Parathyroid adenoma (tissue), 2 donors: ENCODE data around the gene ITPKB.

Experiments used
- H2AFZ ChIP-seq: fragments of 300-600 bp; sonication (generic); one replicate; pipeline ENCODE4 v1.7.0; 2017; ENCODE audit warnings: antibody characterized with exemption, mild to moderate bottlenecking
- H3K27ac ChIP-seq: fragments of 300-600 bp; sonication (generic); one replicate; pipeline ENCODE4 v1.7.0; 2017
- H3K27me3 ChIP-seq: fragments of 300-600 bp; sonication (generic); one replicate; pipeline ENCODE4 v1.7.0; 2017; ENCODE audit warnings: low read length; ENCODE audit not compliant: control insufficient read depth, insufficient read depth
- H3K36me3 ChIP-seq: fragments of 300-600 bp; sonication (generic); one replicate; pipeline ENCODE4 v1.7.0; 2017; ENCODE audit warnings: low read length; ENCODE audit not compliant: control insufficient read depth, insufficient read depth
- H3K4me1 ChIP-seq: fragments of 300-600 bp; sonication (generic); one replicate; pipeline ENCODE4 v1.7.0; 2017; ENCODE audit warnings: control low read depth
- H3K4me2 ChIP-seq: fragments of 300-600 bp; sonication (generic); one replicate; pipeline ENCODE4 v1.7.0; 2017; ENCODE audit warnings: low read length
- H3K4me3 ChIP-seq: fragments of 300-600 bp; sonication (generic); one replicate; pipeline ENCODE4 v1.7.0; 2017; ENCODE audit warnings: low read depth, low read length
- H3K79me2 ChIP-seq: fragments of 300-600 bp; sonication (generic); one replicate; pipeline ENCODE4 v1.7.0; 2017; ENCODE audit warnings: control low read depth
- H3K9ac ChIP-seq: fragments of 300-600 bp; sonication (generic); one replicate; pipeline ENCODE4 v1.7.0; 2017; ENCODE audit warnings: mild to moderate bottlenecking
- H3K9me3 ChIP-seq: fragments of 300-600 bp; sonication (generic); one replicate; pipeline ENCODE4 v1.7.0; 2017; ENCODE audit warnings: low read length; ENCODE audit not compliant: control insufficient read depth
- TF ChIP-seq, protein P1 (sequence below): fragments of 300-600 bp; sonication (generic); IDR thresholded peaks from one replicate; pipeline ENCODE4 v1.7.0; 2017; ENCODE audit warnings: antibody characterized with exemption, mild to moderate bottlenecking
- donor health status: primary hyperparathyroidism.

Gene ITPKB

DNA sequence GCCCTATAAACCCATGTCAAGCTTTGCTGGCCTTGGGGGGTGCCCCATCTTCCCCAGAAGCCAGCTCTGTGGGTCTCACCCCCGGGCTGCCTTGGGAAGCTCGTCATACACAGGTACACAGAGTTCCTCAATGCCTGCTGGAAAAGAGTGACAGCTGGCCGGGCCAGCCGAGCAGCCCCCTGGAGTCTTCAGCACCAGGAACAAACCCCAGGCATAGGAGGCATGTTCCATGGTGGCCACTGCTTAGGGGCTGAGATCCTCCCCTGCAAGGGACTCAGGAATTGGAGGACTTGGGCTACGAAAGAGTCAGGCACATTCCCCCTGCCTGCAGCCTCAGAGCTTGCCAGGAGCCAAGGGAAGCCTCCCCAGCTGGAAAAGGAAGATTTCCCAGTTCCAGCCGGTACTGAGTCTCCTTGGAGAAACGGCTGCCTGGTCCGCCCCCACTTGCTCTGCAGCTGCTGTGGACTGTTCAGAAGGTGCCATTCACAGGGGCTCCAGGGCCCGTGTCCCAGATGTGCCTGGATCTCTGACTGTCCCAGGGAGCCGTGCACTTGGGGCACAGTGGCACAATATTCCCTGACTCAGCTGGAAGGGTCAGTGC lies 101.0 kb downstream of the ITPKB start:
- H2AFZ ChIP-seq: no peak overlapping the region
- no peaks in the 10 kb centered on the region for H3K36me3 ChIP-seq
- no peaks in the 10 kb centered on the region for H3K9me3 ChIP-seq
- H3K27ac ChIP-seq: no peak overlapping the region
- H3K4me3 ChIP-seq: no peak overlapping the region
- H3K27me3 ChIP-seq: no peaks in the 10 kb centered on the region
- TF ChIP-seq, protein P1, sequence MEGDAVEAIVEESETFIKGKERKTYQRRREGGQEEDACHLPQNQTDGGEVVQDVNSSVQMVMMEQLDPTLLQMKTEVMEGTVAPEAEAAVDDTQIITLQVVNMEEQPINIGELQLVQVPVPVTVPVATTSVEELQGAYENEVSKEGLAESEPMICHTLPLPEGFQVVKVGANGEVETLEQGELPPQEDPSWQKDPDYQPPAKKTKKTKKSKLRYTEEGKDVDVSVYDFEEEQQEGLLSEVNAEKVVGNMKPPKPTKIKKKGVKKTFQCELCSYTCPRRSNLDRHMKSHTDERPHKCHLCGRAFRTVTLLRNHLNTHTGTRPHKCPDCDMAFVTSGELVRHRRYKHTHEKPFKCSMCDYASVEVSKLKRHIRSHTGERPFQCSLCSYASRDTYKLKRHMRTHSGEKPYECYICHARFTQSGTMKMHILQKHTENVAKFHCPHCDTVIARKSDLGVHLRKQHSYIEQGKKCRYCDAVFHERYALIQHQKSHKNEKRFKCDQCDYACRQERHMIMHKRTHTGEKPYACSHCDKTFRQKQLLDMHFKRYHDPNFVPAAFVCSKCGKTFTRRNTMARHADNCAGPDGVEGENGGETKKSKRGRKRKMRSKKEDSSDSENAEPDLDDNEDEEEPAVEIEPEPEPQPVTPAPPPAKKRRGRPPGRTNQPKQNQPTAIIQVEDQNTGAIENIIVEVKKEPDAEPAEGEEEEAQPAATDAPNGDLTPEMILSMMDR: no peak
- H3K4me1 ChIP-seq: no peaks in the 10 kb centered on the region
- no peaks in the 10 kb centered on the region for H3K79me2 ChIP-seq
- no peak overlapping the region for H3K4me2 ChIP-seq
- H3K9ac ChIP-seq: no peak overlapping the region

DNA sequence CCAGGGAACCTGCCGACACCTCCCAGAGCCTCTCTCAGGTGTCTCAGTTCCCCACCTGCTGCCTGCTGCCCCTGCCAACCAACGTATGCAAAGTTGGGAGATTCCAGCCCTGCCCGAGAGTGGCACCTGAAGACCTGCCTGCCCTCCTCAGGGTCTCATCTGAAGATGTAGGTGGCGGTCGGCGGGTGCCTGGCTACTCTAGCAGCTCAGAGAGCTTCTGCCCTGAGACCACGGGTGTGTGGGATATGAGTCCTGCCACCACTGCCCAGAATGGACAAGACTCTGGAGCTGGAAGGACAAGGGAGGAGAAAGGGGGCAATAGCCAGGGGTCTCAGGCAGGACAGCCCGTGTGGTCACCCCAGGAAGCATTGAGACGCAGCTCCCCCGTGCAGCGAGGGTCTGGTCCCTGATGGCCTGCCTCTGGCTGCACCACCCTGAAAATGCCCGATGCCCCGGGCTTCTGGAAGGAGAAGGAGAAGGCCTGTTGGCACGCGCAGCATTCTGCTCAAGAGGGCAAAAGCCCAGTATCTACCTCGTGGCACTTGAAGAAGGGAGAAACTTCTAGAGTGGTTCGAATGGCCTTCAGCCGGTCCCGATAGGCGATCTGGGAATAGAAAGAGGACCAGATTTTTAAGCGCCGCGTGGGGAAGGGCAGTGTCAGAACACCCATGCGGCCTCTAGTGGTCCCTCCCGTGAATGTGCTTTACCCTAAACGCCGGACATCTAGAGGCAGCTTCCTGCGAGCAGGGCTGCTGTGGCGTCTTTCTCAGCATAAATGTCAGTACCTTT lies 101.7 kb downstream of the ITPKB start:
- Histone ChIP-seq H3K4me2 (no peak overlapping the region), H3K79me2 (no peaks in the 10 kb centered on the region), H3K9me3 (no peaks in the 10 kb centered on the region), H3K4me1 (no peaks in the 10 kb centered on the region), H3K9ac (no peak overlapping the region), H3K4me3 (no peak overlapping the region), H3K27ac (no peak overlapping the region), H3K36me3 (no peaks in the 10 kb centered on the region), H2AFZ (no peak overlapping the region), H3K27me3 (no peaks in the 10 kb centered on the region)
- TF ChIP-seq, protein P1: no peak

DNA sequence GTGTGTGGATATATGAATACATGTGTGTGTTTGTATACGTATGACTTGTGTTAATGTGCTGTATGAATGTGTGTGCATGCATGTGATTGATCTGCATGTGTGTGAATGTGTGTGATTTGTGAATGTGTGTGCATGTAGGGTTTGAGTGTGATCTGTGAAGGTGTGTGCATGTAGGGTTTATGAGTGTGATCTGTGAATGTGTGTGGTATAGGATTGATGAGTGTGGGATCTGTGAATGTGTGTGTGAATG lies 102.3 kb downstream of the ITPKB start:
- Histone ChIP-seq H3K9ac (no peak overlapping the region), H3K4me3 (no peak overlapping the region), H2AFZ (no peak overlapping the region), H3K79me2 (no peaks in the 10 kb centered on the region), H3K36me3 (no peaks in the 10 kb centered on the region), H3K27me3 (no peaks in the 10 kb centered on the region), H3K27ac (no peak overlapping the region), H3K9me3 (no peaks in the 10 kb centered on the region), H3K4me2 (no peak overlapping the region), H3K4me1 (no peaks in the 10 kb centered on the region)
- TF ChIP-seq, protein P1: no peak

DNA sequence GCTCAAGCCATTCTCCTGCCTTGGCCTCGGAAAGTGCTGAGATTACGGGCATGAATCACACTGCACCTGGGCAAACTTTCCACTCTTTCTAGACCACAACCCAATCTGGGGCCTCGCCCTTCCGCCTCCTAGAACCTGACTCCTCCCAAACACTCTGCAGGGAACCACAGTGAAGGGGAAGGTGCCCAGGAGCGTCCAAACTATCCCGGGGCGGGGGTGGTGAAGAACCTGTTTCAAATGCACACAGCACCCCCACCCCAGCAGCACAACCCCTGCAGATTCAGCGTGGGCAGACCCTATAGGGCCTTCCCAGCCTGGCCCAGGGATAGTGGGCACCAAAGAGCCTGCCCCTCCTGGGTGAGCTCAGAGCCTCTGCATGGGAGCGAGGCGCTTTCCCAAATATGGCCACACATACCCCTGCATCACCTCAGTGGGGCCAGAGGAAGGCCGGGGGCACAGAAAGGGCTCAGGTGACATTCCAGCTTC lies 103.6 kb downstream of the ITPKB start:
- no peak overlapping the region for H3K27ac ChIP-seq
- no peaks in the 10 kb centered on the region for H3K9me3 ChIP-seq
- TF ChIP-seq, protein P1: no peak
- no peak overlapping the region for H3K4me3 ChIP-seq
- no peaks in the 10 kb centered on the region for H3K4me1 ChIP-seq
- H3K36me3 ChIP-seq: no peaks in the 10 kb centered on the region
- no peak overlapping the region for H2AFZ ChIP-seq
- H3K27me3 ChIP-seq: no peaks in the 10 kb centered on the region
- H3K79me2 ChIP-seq: no peaks in the 10 kb centered on the region
- no peak overlapping the region for H3K4me2 ChIP-seq
- no peak overlapping the region for H3K9ac ChIP-seq
